CD4-positive, alpha-beta T cell treated with Interleukin-6 for 4 hours (primary cell): Measurements from ENCODE around the gene CHRD.
"Not testable (repeated sequence)": the region's sequence is repeated elsewhere in the genome, so short reads cannot be mapped to it uniquely, and the experiment has no call there.

Experiments
- DNase-seq: peaks from one replicate; pipeline ENCODE4 v3.0.0-alpha.2; 2020; ENCODE audit warnings: mixed read lengths

CHRD gene

GRCh38 chr3:184428561-184429175 is 48.8 kb downstream of the CHRD start:
- DNase-seq: no peak

GRCh38 chr3:184429786-184430185 is 49.9 kb downstream of the CHRD start:
- no peak for DNase-seq

GRCh38 chr3:184430940-184431339 is 51.1 kb downstream of the CHRD start:
- DNase-seq: no peak

- not testable (repeated sequence) for DNase-seq
Observed at GRCh38 chr3:184433178-184433577, 53.3 kb downstream of the CHRD start.

GRCh38 chr3:184439096-184439495 is 59.2 kb downstream of the CHRD start:
- no peak for DNase-seq
